ENCODE results near the gene DTX3L. TPM values are rescaled to one million over a fixed set of nuclear protein-coding genes. Genes with fewer than 3 reads are reported as not detected.

The DTX3L gene
- total and polyA plus RNA-seq, 2 of the 13 experiments (the other 11 are each of a cell fraction or from before 2014, with no cell fraction given): 2.5 to 10.9 TPM

DNA sequence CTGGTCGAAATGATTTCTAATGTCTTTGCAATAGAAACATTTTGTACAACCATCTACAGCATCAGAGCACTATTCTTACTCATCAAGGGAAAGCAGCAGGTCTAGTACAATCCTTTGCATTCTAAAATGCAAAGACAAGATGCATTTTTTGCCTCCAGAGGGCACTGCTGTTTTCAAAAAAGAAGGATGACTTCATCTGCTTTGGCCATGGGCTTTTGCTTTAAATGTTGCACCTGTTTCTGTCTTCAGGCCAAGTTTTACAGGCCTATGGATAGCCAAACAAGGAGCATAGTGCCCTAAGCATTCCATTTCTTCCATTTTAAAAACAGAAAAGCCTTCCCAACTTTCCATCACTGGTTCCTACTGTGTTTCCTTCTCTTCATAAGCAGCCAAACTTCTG lies 3.5 kb upstream of the DTX3L start (continued):
- TF ChIP-seq ZC3H13 (CRISPR knock-in tag; IDR thresholded peaks at IDR 0.05): no peak
- no peak for TF ChIP-seq HOXA5 (CRISPR knock-in tag; IDR thresholded peaks at IDR 0.05)
- TF ChIP-seq MXD4 (CRISPR knock-in tag; IDR thresholded peaks at IDR 0.05): no peak
- TF ChIP-seq IRX3 (CRISPR knock-in tag; IDR thresholded peaks at IDR 0.05; ENCODE audit: borderline replicate concordance, low read depth): no peak
- TF ChIP-seq, protein P1, sequence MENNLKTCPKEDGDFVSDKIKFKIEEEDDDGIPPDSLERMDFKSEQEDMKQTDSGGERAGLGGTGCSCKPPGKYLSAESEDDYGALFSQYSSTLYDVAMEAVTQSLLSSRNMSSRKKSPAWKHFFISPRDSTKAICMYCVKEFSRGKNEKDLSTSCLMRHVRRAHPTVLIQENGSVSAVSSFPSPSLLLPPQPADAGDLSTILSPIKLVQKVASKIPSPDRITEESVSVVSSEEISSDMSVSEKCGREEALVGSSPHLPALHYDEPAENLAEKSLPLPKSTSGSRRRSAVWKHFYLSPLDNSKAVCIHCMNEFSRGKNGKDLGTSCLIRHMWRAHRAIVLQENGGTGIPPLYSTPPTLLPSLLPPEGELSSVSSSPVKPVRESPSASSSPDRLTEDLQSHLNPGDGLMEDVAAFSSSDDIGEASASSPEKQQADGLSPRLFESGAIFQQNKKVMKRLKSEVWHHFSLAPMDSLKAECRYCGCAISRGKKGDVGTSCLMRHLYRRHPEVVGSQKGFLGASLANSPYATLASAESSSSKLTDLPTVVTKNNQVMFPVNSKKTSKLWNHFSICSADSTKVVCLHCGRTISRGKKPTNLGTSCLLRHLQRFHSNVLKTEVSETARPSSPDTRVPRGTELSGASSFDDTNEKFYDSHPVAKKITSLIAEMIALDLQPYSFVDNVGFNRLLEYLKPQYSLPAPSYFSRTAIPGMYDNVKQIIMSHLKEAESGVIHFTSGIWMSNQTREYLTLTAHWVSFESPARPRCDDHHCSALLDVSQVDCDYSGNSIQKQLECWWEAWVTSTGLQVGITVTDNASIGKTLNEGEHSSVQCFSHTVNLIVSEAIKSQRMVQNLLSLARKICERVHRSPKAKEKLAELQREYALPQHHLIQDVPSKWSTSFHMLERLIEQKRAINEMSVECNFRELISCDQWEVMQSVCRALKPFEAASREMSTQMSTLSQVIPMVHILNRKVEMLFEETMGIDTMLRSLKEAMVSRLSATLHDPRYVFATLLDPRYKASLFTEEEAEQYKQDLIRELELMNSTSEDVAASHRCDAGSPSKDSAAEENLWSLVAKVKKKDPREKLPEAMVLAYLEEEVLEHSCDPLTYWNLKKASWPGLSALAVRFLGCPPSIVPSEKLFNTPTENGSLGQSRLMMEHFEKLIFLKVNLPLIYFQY (CRISPR knock-in tag; IDR thresholded peaks at IDR 0.05; ENCODE audit: borderline replicate concordance): no peak
- TF ChIP-seq ZMAT3 (CRISPR knock-in tag; conservative IDR thresholded peaks at IDR 0.05): no peak
- TF ChIP-seq, protein P2, sequence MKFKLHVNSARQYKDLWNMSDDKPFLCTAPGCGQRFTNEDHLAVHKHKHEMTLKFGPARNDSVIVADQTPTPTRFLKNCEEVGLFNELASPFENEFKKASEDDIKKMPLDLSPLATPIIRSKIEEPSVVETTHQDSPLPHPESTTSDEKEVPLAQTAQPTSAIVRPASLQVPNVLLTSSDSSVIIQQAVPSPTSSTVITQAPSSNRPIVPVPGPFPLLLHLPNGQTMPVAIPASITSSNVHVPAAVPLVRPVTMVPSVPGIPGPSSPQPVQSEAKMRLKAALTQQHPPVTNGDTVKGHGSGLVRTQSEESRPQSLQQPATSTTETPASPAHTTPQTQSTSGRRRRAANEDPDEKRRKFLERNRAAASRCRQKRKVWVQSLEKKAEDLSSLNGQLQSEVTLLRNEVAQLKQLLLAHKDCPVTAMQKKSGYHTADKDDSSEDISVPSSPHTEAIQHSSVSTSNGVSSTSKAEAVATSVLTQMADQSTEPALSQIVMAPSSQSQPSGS (CRISPR knock-in tag; IDR thresholded peaks at IDR 0.05): peak; percentile 76
- no peak for TF ChIP-seq ZNF570 (CRISPR knock-in tag; IDR thresholded peaks at IDR 0.05; ENCODE audit: borderline replicate concordance)
- TF ChIP-seq ATF7 (IDR thresholded peaks at IDR 0.05): peak; percentile 40
- no peak for TF ChIP-seq ATF7 (CRISPR knock-in tag; IDR thresholded peaks at IDR 0.05)
- no peak for TF ChIP-seq ZNF10 (CRISPR knock-in tag; IDR thresholded peaks at IDR 0.05; ENCODE audit: borderline replicate concordance, low read depth)
- TF ChIP-seq ZNF709 (CRISPR knock-in tag; IDR thresholded peaks at IDR 0.05): no peak
- TF ChIP-seq CENPX (CRISPR knock-in tag; IDR thresholded peaks at IDR 0.05): no peak
- TF ChIP-seq, protein P3, sequence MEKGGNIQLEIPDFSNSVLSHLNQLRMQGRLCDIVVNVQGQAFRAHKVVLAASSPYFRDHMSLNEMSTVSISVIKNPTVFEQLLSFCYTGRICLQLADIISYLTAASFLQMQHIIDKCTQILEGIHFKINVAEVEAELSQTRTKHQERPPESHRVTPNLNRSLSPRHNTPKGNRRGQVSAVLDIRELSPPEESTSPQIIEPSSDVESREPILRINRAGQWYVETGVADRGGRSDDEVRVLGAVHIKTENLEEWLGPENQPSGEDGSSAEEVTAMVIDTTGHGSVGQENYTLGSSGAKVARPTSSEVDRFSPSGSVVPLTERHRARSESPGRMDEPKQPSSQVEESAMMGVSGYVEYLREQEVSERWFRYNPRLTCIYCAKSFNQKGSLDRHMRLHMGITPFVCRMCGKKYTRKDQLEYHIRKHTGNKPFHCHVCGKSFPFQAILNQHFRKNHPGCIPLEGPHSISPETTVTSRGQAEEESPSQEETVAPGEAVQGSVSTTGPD (CRISPR knock-in tag; IDR thresholded peaks at IDR 0.05): no peak
- TF ChIP-seq, protein P4, sequence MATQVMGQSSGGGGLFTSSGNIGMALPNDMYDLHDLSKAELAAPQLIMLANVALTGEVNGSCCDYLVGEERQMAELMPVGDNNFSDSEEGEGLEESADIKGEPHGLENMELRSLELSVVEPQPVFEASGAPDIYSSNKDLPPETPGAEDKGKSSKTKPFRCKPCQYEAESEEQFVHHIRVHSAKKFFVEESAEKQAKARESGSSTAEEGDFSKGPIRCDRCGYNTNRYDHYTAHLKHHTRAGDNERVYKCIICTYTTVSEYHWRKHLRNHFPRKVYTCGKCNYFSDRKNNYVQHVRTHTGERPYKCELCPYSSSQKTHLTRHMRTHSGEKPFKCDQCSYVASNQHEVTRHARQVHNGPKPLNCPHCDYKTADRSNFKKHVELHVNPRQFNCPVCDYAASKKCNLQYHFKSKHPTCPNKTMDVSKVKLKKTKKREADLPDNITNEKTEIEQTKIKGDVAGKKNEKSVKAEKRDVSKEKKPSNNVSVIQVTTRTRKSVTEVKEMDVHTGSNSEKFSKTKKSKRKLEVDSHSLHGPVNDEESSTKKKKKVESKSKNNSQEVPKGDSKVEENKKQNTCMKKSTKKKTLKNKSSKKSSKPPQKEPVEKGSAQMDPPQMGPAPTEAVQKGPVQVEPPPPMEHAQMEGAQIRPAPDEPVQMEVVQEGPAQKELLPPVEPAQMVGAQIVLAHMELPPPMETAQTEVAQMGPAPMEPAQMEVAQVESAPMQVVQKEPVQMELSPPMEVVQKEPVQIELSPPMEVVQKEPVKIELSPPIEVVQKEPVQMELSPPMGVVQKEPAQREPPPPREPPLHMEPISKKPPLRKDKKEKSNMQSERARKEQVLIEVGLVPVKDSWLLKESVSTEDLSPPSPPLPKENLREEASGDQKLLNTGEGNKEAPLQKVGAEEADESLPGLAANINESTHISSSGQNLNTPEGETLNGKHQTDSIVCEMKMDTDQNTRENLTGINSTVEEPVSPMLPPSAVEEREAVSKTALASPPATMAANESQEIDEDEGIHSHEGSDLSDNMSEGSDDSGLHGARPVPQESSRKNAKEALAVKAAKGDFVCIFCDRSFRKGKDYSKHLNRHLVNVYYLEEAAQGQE (IDR thresholded peaks at IDR 0.05; ENCODE audit: borderline replicate concordance in 1 of 2, low read depth in 1 of 2, low read length in 2 of 2): no peak
- TF ChIP-seq, protein P5, sequence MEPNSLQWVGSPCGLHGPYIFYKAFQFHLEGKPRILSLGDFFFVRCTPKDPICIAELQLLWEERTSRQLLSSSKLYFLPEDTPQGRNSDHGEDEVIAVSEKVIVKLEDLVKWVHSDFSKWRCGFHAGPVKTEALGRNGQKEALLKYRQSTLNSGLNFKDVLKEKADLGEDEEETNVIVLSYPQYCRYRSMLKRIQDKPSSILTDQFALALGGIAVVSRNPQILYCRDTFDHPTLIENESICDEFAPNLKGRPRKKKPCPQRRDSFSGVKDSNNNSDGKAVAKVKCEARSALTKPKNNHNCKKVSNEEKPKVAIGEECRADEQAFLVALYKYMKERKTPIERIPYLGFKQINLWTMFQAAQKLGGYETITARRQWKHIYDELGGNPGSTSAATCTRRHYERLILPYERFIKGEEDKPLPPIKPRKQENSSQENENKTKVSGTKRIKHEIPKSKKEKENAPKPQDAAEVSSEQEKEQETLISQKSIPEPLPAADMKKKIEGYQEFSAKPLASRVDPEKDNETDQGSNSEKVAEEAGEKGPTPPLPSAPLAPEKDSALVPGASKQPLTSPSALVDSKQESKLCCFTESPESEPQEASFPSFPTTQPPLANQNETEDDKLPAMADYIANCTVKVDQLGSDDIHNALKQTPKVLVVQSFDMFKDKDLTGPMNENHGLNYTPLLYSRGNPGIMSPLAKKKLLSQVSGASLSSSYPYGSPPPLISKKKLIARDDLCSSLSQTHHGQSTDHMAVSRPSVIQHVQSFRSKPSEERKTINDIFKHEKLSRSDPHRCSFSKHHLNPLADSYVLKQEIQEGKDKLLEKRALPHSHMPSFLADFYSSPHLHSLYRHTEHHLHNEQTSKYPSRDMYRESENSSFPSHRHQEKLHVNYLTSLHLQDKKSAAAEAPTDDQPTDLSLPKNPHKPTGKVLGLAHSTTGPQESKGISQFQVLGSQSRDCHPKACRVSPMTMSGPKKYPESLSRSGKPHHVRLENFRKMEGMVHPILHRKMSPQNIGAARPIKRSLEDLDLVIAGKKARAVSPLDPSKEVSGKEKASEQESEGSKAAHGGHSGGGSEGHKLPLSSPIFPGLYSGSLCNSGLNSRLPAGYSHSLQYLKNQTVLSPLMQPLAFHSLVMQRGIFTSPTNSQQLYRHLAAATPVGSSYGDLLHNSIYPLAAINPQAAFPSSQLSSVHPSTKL (CRISPR knock-in tag; IDR thresholded peaks at IDR 0.05): peak; percentile 13; the same call in 1 of the 2 replicates

Data from HepG2 (cell line).